ENCODE measurements around the gene AMD1.
A peak's percentile ranks its signal among the peaks of the same experiment; 100 is the strongest.

Gene AMD1

DNA sequence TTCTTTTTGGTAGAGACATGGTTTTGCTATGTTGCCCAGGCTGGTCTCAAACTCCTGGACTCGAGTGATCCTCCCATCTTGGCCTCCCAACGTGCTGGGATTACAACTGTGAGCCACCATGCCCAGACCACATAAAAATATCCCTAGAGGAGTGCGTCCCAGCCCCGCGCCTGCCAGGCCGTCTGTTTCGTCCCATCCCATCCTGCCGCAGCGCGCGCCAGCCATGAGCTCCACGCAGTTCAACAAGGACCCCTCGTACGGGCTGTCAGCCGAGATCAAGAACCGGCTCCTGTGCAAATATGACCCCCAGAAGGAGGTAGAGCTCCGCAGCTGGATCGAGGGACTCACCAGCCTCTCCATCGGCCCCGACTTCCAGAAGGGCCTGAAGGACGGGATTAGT, 16.6 kb upstream of the AMD1 start:
- Histone ChIP-seq H3K27ac (replicated peaks) (no peak overlapping the region), H3K4me3 (replicated peaks; ENCODE audit: insufficient read depth, low read length) (no peak overlapping the region), H3K27me3 (ENCODE audit: insufficient read depth, poor library complexity, severe bottlenecking) (no peaks in the 10 kb centered on the region)
- DNase-seq (ENCODE audit: low read depth in 1 of 2, low spot score in 1 of 2) = no peak
- TF ChIP-seq SPI1 (IDR thresholded peaks at IDR 0.05; ENCODE audit: borderline replicate concordance, low read depth) (no peak), POLR2AphosphoS5 (IDR thresholded peaks at IDR 0.05; ENCODE audit: low read depth) (no peak), GABPA (IDR thresholded peaks at IDR 0.05; ENCODE audit: low read depth) (no peak)
- TF ChIP-seq, protein P1, sequence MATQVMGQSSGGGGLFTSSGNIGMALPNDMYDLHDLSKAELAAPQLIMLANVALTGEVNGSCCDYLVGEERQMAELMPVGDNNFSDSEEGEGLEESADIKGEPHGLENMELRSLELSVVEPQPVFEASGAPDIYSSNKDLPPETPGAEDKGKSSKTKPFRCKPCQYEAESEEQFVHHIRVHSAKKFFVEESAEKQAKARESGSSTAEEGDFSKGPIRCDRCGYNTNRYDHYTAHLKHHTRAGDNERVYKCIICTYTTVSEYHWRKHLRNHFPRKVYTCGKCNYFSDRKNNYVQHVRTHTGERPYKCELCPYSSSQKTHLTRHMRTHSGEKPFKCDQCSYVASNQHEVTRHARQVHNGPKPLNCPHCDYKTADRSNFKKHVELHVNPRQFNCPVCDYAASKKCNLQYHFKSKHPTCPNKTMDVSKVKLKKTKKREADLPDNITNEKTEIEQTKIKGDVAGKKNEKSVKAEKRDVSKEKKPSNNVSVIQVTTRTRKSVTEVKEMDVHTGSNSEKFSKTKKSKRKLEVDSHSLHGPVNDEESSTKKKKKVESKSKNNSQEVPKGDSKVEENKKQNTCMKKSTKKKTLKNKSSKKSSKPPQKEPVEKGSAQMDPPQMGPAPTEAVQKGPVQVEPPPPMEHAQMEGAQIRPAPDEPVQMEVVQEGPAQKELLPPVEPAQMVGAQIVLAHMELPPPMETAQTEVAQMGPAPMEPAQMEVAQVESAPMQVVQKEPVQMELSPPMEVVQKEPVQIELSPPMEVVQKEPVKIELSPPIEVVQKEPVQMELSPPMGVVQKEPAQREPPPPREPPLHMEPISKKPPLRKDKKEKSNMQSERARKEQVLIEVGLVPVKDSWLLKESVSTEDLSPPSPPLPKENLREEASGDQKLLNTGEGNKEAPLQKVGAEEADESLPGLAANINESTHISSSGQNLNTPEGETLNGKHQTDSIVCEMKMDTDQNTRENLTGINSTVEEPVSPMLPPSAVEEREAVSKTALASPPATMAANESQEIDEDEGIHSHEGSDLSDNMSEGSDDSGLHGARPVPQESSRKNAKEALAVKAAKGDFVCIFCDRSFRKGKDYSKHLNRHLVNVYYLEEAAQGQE (IDR thresholded peaks at IDR 0.05; ENCODE audit: insufficient replicate concordance, low read depth) = no peak
- TF ChIP-seq, protein P2, sequence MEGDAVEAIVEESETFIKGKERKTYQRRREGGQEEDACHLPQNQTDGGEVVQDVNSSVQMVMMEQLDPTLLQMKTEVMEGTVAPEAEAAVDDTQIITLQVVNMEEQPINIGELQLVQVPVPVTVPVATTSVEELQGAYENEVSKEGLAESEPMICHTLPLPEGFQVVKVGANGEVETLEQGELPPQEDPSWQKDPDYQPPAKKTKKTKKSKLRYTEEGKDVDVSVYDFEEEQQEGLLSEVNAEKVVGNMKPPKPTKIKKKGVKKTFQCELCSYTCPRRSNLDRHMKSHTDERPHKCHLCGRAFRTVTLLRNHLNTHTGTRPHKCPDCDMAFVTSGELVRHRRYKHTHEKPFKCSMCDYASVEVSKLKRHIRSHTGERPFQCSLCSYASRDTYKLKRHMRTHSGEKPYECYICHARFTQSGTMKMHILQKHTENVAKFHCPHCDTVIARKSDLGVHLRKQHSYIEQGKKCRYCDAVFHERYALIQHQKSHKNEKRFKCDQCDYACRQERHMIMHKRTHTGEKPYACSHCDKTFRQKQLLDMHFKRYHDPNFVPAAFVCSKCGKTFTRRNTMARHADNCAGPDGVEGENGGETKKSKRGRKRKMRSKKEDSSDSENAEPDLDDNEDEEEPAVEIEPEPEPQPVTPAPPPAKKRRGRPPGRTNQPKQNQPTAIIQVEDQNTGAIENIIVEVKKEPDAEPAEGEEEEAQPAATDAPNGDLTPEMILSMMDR (IDR thresholded peaks at IDR 0.05; ENCODE audit: insufficient read depth, low read length) = no peak

DNA sequence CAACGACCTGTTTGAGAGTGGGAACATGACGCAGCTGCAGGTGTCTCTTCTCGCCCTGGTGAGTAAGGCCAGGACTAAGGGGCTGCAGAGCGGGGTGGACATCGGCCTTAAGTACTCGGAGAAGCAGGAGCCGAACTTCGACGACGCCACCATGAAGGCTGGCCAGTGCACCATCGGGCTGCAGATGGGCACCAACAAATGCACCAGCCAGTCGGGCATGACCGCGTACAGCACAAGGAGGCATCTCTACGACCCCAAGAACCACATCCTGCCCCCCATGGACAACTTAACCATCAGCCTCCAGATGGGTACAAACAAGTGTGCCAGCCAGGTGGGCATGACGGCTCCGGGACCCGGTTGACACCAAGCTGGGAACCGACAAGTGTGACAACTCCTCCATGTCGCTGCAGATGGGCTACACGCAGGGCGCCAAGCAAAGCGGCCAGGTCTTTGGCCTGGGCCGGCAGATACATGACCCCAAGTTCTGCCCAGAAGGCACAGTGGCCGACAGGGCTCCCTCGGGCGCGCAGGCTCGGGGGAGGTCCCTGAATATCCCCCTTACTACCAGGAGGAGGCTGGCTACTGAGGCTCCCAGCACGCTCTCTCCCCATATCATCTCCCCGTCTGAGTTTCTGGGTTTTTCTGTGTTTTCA, 15.9 kb upstream of the AMD1 start:
- no peak for DNase-seq (ENCODE audit: low read depth in 1 of 2, low spot score in 1 of 2)
- Histone ChIP-seq H3K4me3 (replicated peaks; ENCODE audit: insufficient read depth, low read length) (no peak overlapping the region; the same call in 1 of the 2 replicates), H3K27me3 (ENCODE audit: insufficient read depth, poor library complexity, severe bottlenecking) (no peaks in the 10 kb centered on the region), H3K27ac (replicated peaks) (peak overlapping the region; percentile 80)
- TF ChIP-seq, protein P1 (IDR thresholded peaks at IDR 0.05; ENCODE audit: insufficient replicate concordance, low read depth) = no peak
- TF ChIP-seq SPI1 (IDR thresholded peaks at IDR 0.05; ENCODE audit: borderline replicate concordance, low read depth) (no peak), GABPA (IDR thresholded peaks at IDR 0.05; ENCODE audit: low read depth) (no peak), POLR2AphosphoS5 (IDR thresholded peaks at IDR 0.05; ENCODE audit: low read depth) (no peak)
- TF ChIP-seq, protein P2 (IDR thresholded peaks at IDR 0.05; ENCODE audit: insufficient read depth, low read length) = no peak

DNA sequence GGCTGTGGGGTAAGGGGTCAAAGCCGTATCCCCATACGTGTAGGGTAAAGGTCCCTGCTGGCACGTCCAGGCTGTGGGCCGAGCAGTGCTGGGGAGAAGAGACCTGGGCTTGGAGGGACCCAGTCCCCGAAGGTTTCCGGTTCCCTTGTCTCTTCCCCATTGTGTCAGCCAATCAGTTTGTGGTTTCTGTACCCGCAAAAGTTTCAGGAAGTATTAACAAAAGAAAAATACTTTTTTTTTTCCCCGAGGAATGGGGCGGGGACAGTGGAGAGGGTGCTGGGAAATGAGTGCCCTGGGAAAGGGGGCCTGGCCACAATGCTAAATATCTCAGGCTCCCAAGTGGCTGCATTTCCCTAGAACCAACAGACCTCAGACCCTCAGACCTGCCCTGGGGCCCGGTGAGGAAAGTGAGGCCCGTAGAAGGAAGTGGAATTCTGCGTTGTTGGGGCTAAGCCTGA, 15.2 kb upstream of the AMD1 start:
- TF ChIP-seq POLR2AphosphoS5 (IDR thresholded peaks at IDR 0.05; ENCODE audit: low read depth) (peak; percentile 86; the same call in 1 of the 2 replicates), GABPA (IDR thresholded peaks at IDR 0.05; ENCODE audit: low read depth) (peak; percentile 72), SPI1 (IDR thresholded peaks at IDR 0.05; ENCODE audit: borderline replicate concordance, low read depth) (peak; percentile 60; the same call in 1 of the 2 replicates)
- TF ChIP-seq, protein P2 (IDR thresholded peaks at IDR 0.05; ENCODE audit: insufficient read depth, low read length) = no peak
- peak overlapping the region; percentile 24 for H3K4me3 ChIP-seq (replicated peaks; ENCODE audit: insufficient read depth, low read length)
- H3K27me3 ChIP-seq (ENCODE audit: insufficient read depth, poor library complexity, severe bottlenecking) = no peaks in the 10 kb centered on the region
- peak overlapping the region; percentile 80 for H3K27ac ChIP-seq (replicated peaks)
- DNase-seq (ENCODE audit: low read depth in 1 of 2, low spot score in 1 of 2) = peak; percentile 64 to 87
